Measurements from ENCODE around the gene FBN1.

FBN1 gene

DNA sequence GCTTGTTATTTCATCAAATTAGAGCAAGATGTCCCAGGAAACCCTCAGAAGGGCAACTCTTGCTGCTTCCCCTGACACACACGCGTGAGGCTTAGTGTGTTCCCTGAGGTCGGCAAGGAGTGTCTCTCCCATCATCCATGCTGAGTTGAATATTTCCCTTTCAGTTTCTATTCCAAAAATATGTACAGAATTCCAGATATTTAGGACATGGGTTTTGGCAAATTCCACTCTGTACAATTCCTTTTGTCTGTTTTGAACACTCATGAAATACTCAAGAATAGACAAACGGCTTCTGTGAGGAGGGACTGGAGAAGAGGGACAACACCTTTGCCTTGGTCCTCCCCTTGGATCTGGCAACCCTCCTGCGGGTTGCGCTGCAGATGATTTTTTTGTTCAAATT lies 176.2 kb downstream of the FBN1 start:
- no peak for DNase-seq (ENCODE audit: low read depth in 3 of 3)

DNA sequence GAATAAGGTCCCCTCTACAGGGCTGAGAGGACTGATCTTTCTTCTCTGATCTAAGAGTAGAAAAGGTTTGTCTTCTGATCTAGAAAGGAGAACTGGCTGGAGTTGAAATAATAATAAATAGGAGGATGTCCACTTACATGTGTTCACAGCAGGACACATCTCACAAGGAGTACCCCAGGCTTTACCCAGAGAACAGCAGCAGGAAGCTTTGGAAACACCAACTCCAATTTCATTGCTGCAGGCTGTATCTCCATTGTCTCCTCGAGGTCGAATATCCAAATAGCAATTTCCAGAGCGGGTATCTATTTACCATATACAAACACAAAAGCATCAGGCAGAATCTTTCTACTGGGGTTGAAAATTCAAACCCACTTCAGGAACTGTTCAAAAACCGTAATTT lies 177.7 kb downstream of the FBN1 start:
- DNase-seq (ENCODE audit: low read depth in 3 of 3), result no peak

DNA sequence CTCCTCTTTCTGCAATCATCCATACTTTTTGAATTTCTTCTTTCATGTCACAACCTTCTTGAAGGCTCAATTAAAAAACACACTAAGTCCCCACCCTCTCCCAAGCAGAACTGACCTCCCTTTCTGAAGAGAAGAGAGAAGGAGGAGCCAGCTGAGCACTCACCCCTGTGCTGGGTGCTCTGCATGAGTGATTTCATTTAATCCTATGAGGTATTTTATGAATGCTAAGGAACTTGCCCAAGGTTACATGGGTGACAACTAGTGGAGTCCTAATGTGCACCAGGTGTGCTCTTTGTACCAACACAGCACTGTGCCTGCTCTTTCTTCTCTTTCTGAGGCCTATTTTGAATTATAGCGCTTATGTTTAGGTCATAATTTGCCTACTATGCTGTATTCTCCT lies 178.7 kb downstream of the FBN1 start:
- DNase-seq (ENCODE audit: low read depth in 3 of 3), result no peak

DNA sequence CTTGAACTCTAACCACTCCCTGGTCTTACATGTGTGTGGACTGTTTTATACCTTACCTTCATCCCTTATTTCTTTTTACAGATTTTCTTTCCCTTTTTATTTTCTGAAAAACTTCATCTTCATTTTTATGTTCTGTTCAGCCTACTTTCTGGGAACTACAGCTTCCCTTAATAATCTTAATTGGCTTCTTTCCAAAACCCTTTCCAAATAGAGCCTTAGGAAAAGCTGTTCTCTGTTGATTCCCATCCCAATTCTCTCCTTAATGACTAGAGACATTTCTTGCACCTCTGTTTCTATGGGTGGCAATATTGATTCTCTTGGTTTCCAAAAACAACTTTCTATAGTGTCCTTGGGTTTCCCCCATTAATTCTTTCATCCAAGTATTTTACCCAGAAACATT lies 179.4 kb downstream of the FBN1 start:
- no peak for DNase-seq (ENCODE audit: low read depth in 3 of 3)

DNA sequence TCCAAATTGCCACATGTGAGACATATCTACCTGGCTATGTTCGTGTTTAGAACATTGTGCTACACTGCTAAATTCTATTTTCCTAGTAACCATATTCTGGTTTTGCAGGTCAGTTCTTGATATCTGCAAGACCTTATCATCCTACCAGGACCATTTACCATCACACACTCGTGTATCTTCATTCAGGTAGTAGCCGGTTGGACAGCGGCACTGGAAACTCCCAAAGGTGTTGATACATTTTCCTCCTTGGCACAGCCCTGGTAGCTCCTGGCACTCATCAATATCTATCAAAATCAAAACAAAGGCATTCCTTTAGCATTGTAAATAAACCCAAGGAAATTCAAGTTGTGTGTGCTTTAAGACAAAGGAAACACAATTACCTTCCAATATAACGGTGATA lies 180.1 kb downstream of the FBN1 start:
- no peak for DNase-seq (ENCODE audit: low read depth in 3 of 3)

DNA sequence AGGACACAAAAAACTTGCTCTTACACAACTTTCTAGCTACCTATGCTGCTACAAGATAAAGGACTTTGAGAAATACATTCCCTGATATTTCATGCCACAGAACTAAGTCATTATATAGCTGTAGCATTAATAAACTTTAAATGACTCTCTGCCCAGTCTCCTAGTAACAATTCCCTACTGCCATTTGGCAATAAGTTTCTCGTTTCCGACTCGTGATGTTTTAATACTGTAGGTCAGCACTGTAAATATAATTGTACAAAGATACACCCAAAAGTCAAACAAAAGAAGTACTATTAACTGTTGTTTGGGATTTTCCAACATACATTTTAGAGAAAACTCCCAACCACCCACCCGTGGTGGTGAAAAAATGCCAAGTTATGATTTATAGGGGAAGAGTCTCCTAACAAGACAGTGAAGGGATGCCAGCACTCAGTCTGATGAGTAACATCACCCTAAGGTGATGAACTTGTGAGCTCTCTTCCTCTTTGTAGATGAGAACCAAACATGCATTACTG lies 182.1 kb downstream of the FBN1 start:
- no peak for DNase-seq (ENCODE audit: low read depth in 3 of 3)

DNA sequence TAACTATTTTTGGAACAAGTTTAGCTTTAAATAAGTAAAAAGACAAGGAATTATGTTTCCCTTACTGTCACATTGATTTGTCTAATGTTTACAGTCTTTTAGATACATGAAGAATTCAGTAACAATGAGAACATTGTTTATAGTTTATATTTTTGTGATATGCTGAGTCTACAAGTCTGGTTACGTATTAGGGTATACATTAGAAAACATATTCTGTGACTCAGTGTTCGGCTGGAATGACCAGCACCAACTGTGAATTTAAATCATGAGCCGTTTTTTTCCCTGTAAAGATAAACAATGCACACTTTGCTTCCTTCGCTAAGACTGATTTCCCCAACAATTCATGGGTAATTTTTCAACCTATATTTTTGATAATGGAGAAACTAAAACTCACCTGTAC lies 182.8 kb downstream of the FBN1 start:
- no peak for DNase-seq (ENCODE audit: low read depth in 3 of 3)

DNA sequence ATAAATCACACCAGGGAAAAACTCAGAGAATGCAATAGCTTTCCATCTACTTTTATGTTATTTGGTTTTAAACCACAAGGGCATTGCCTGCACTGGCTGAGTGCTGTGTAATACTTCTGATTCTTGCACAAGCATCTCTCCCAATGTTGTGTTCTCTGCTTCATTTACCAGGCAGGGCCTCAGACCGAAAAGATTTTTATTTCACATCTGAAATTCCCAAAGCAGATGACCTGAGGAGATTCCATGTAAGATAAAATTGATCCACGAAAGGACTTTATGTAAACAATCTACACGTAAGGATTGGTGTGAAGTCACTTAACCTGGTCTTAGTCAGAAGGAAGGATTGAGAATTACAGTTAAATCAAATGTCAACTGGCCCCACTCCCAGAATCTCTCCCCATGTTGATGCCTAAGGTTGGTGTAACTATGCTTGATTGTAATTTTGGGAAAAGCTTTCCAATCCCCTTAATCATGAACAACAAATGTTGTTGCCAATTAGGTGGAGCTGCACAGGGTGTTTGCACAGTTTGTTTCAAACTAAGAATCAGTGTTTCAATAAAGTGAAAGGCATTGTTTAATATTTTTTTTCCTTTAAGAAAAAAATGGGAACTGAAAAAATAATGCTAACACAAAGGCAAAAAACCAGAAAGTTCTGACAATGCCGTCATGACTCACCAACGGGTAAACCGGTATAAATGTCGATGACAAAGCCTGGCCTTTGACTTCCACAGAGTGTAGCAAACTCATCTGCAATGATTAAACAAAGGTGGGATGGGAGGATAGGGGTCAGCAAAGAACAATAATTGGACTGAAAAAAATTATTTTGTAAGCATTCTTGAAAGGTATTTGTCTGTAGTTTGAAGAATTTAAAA lies 185.7 kb downstream of the FBN1 start:
- DNase-seq (ENCODE audit: low read depth in 3 of 3), result no peak

DNA sequence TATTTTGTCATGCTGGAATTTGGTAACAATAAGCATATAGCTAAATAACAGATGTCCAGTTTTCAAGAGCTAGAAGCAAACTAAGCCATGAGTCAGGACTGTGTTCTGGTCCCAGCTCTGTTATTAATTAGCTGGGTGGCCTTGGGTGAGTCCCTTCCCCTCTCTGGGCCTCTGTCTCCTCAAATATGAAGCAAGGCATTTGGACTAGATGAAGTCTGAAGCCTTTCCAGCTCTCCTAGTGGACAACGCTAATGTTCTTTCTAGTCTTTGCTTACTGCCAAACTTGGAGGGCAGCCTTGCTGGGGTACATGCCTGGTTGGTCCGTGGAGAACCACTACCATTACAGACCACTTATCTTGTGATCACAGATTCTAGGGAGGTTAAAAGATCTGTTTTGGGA lies 186.6 kb downstream of the FBN1 start:
- no peak for DNase-seq (ENCODE audit: low read depth in 3 of 3)

DNA sequence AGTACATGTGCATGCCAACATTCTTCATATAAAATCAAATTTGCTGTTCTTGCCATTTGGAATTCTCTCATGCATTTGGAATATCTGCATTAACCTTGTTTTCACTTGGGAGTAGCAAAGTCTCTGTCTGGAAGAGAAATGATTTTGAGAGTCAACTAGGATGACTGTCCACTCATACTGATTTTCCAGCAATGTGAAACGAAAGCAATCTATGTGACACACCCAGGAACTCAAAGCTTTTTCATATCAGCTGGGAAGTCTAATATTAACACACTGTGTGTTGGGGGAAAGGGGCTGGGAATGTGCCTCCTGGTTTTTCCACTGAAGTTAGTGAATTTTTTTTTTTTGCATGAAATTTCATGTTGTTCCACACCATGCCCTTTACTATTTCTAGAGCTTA lies 189.4 kb downstream of the FBN1 start:
- no peak for DNase-seq (ENCODE audit: low read depth in 3 of 3)

DNA sequence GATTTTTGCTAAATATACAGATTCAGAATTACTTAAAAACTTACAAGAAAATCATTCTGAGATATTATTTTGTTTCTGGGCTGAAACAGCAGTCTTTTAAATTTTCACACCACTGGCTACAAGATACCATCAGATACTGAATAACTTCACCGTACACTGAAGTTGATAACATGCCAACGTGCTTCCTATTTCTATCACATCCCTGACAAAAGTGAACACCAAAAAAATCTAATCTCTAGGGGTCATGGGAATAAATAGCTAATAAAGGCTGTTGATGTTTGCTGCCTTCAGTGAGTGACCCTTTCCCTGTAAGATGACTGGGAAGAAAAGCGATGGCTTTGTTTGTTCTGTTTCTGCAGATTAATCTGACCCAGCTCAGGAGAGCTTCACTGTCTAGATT lies 193.8 kb downstream of the FBN1 start:
- no peak for DNase-seq (ENCODE audit: low read depth in 3 of 3)

DNA sequence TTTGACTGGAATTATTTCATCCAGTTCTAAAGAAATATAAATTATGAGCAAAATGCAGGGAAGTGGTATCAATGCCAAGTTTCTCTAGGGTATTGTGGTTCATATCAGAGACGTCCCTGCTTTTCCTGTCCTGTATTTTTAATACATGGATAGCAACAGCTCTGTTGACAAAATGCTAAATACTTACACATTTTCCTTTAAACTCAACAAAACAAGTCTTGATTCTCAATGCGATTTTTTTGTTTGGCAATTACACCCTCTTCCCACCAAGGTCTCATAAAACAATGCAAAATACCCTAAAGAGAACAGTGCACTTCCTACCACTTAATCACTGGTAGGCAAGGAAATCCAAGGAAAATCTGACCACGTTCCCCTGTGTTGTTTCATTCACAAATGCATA lies 194.3 kb downstream of the FBN1 start:
- DNase-seq (ENCODE audit: low read depth in 3 of 3), result no peak

DNA sequence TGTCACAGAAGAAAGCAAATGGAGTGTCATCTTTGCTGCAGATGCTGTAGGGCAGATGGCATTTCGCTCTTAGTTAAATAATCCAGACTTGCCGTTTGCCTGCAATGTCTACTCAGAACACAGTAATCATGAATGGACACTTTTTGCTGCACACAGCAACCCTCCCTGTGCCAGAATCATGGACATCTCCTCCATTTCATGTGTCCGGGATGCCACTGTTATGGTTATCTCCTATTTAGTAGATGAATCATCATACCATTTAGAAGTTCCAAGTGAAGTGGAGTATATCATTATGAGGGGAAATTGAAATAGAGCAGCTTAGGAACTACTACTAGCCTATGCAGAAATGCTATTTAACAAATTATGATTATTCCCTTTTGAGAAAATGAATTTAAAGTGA lies 195.8 kb downstream of the FBN1 start:
- no peak for DNase-seq (ENCODE audit: low read depth in 3 of 3)

DNA sequence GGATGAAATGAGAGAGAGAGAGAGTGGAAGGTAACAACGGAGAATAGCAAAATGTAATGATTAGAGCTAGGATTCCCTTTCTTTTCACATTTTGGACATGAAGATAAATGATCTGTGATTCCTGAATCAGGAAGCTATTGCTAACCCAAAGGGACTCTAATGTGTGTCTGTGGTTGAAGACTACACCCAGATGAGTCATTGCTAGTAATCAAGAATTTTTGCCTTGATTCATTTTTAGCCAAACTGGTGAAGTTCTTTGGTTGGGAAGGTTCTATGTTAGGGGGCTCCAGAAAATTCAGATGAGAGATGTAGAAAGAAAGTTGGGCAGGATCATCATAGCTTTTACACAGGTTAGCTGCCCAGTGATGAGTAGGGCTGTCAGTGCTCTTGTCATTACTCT lies 197.9 kb downstream of the FBN1 start:
- no peak for DNase-seq (ENCODE audit: low read depth in 3 of 3)

DNA sequence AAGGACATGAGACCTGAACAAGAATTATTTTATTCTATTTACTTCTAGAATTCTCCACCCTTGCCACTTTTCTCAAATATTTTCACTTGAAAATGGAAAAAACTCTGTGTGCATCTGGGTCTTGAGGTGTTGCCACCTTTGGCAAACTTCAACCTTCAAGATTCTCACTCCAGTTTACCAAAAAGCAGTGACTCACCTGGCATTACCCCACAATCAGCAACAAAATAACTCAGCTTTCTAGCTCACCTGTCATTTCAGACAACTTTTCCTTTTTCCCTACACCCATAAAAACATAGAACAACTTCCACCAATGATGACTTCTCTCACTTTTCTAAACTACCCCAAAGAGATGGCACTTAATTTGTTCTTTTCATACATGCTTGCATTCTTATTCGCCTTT lies 198.5 kb downstream of the FBN1 start:
- no peak for DNase-seq (ENCODE audit: low read depth in 3 of 3)

DNA sequence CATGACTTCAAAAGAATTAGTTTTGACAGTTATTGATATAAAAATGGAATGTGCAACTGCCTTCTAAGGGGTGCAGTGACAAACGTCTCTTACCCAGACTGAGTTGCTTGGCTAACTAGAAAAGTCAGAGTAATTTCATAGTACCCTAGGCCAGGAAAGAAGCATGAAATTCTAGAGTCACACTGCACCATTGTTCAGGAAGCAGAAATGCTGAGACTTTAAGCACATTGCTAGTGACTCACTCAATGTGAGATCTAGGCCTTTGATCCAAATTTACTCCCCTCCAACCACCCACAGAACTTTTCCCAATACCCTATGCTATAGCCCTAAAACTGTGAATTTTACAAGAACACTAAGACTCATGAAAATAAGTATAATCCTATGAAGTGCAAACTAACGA lies 203.5 kb downstream of the FBN1 start:
- DNase-seq (ENCODE audit: low read depth in 3 of 3), result no peak

DNA sequence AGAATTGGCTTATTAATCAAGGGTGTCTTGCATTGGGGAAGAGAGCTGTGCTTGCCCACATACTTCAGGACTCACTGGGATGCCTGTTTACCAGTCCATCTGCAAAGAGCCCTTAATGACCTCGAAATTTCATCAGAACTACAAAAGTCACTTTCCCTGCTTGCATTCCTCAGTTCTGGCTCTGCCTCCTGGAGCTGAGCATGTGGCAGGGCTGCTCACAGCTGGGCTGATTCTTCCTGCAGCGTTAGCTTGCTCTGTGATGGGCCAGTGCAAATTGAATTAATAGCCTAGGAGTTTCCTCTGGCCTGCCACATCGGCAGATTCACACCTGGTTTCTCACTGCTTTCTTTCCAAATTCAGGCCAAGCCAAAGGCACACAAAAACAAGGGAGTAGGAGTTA lies 205.4 kb downstream of the FBN1 start:
- DNase-seq (ENCODE audit: low read depth in 3 of 3), result no peak

DNA sequence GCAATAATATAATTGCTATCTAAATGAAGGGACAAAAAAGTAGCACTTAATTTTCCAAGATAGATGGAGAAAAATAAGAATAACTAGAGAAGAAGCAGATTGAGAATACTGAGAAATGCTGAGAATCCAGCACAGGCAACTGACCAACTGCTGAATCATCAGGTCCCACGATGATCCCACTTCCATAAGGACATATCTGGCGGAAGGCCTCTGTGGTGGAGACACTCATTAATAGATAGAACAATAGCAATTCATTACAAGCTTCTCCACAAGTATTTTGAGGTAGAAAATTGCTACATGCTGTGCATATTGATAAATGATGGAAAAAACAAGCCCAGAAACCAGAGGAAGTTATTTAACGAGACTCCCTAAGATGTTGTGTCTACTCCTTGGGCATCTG lies 208.3 kb downstream of the FBN1 start:
- no peak for DNase-seq (ENCODE audit: low read depth in 3 of 3)

DNA sequence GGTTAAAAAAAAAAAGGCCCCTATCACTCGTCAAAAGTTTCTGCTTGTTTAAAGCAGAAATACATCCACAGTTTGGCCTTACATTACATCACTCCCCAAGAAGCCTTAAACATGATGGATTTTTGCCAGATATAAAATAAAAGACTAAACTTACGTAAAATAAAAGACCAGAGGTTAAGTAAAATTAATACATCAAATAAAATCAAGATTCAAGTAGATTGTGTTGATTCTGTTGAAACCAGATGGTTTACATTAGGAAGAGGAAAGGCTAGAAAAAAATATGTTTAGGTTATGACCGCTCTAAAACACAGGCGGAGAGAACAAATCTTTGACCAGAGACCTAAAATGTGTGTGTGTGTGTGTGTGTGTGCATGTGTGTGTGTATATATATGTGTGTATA lies 210.2 kb downstream of the FBN1 start:
- DNase-seq (ENCODE audit: low read depth in 3 of 3), result no peak

DNA sequence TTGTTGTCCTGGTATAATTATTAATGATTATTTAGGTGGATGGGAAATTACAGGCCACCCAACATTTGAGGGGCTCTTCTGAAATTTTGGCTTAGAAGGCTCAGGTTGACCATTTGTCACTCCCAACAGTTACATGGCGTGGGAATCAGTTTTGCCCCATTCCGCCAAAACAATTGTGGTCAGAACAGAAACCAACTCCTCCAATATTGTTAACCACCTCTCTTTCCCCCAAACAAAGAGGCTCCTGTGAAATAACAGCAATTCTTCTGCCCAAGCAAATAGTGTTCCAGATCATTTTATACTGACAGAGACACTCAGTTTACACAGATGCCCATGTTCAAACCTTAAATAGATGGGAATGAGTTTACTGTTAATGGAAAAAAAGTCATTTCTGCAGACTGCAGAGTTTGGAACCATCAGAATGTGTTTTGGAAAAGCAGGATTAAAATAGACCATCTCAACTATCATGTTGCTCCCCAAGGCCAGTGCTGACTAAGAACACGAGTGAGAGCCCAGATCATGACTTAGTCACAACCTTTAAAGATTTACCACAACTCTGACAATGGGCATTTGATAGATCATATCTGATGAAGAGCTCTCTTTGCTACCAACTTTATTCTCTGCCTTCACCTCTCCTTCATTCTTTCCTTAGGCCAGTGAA lies 212.2 kb downstream of the FBN1 start:
- DNase-seq (ENCODE audit: low read depth in 3 of 3), result no peak

DNA sequence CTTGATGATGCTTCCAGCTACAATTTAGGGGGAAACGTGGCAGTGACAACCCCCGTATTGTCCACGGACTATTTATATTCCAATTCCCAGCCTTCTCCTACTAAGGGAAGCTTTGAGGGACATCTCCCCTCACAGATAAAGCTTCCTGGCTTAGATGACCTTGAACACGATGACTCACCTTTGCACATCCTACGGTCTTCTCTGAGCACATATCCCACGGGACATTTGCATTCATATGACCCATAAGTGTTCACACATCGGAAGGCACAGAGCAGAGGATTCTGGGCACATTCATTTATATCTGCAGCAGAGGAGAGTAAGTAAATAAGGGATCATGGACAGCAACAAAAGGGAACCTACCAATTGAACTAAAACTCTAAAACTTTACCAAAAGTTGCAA lies 212.8 kb downstream of the FBN1 start:
- no peak for DNase-seq (ENCODE audit: low read depth in 3 of 3)

DNA sequence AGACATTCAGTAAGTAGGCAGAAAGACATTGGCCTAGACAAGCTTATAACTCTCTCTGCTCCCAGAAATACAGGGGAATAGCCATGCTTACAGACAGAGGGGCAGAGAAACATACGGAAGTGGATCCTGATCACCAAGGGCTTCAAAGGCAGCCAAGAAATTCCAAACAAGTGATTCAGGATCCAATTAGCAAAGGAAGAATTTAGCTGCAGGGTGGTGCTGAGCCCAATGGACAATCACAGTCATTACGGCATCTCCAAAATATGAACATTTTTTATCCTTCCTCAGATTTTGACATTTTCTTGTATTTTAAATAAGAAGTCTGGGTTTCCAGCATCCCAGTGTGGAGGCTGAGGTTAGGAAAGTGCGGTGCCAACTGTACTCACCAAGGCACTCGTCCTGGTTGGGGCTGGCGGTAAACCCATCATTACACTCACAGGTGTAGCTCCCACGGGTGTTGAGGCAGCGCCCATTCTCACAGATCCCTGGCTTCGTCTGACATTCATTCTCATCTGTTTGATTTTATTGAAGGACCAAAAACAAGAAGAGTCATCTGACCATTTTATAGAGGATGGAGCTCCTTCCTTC lies 217.5 kb downstream of the FBN1 start:
- no peak for DNase-seq (ENCODE audit: low read depth in 3 of 3)

DNA sequence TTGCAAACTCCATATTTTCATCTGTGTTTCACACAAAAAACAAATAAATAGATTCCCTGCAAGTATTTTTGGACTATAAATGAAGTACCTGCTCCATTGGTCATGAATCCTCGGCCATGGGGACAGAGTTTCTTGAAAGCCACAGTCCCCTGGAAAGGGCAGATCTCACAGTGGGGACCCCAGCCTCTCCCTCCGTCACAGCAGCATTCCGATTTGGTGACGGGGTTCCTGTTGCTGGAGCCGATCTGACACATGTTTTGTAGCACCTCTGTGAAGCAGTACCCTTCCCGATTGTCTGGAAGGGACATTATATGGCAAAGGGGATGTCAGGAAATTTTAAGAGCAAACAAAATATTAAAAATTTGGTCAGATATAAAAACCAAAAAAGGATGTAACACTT lies 218.0 kb downstream of the FBN1 start:
- no peak for DNase-seq (ENCODE audit: low read depth in 3 of 3)
